Heart left ventricle (tissue), 13 donors: ENCODE results near the gene ADTRP.

Experiments
- POLR2A ChIP-seq, 2 donors: fragments of 450-650 bp; IDR thresholded peaks; one replicate each; pipeline ENCODE4 v1.6.1; 2017; ENCODE audit warnings: antibody characterized with exemption in 2 of 2, mild to moderate bottlenecking in 2 of 2, moderate library complexity in 2 of 2
- TF ChIP-seq, protein P1 (sequence below), 12 donors: fragments of 200-600 bp; sonication (generic) in 4 of 12; IDR thresholded peaks; one replicate each; pipeline versions ENCODE4 v1.5.0 to v1.8.0; 2018 to 2022; ENCODE audit warnings: antibody characterized with exemption in 12 of 12, mild to moderate bottlenecking in 5 of 12
- donor health status: ischemic (EF 13 %, LVEDD 7.1; RV severe dilation, severe dysfunction).
- donor health status: DM: no; HTN: yes; CAD: no.
- donor health status: DM: no; HTN: no; CAD: no.
- donor health status: ischemic (EF 25% LVEDD 6.9; RV normal size, moderate dysfunction).
- donor health status: ischemic (EF 25% LVEDD 5.7; RV mildly dilated, moderate dysfunction).
- donor health status: ischemic (EF 35%, LVEDD 5.7; RV mildly dilated, moderate dysfunction).
- donor health status: nonischemic (EF 11% LVEDD 7.7; RV severe dilation, severe dysfunction).
- donor health status: DM: yes; HTN: yes; CAD: no.
- donor health status: PGD.
- donor health status: ischemic (EF 29% LVEDD 5.4; RV normal size, mild dysfunction).
- donor health status: nonischemic (EF 23%, LVEDD 6.1; RV moderate dilation, normal function).

DNA sequence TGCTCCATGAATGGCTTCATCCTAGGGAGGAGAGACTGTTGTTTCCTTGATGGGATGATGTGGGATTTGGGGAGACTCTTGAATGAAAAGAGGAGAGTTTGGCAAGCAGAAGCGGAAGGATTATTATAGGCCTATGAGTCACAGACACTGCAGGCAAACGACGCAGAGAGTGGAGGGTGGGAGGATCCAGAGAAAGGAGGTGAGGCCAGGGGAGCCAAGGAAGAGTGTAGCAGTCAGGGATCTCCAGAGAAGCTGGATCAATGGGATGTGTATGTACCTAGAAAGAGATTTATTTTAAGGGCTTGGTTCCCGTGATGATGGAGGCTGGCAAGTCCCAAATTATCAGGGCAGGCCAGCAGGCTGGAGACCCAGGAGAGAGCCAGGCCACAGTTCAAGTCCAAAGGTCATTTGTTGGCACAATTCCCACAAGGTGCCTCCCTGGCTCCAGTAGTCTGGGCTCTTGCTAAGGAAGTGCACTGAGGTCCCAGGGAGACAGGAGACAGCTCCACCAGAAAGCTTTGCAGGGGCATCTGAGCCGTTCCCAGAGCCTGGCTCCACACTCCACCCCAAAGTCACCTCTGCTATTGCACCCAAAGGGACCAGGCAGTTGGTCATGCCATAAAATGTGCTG, 76.0 kb downstream of the ADTRP start:
- TF ChIP-seq, protein P1, sequence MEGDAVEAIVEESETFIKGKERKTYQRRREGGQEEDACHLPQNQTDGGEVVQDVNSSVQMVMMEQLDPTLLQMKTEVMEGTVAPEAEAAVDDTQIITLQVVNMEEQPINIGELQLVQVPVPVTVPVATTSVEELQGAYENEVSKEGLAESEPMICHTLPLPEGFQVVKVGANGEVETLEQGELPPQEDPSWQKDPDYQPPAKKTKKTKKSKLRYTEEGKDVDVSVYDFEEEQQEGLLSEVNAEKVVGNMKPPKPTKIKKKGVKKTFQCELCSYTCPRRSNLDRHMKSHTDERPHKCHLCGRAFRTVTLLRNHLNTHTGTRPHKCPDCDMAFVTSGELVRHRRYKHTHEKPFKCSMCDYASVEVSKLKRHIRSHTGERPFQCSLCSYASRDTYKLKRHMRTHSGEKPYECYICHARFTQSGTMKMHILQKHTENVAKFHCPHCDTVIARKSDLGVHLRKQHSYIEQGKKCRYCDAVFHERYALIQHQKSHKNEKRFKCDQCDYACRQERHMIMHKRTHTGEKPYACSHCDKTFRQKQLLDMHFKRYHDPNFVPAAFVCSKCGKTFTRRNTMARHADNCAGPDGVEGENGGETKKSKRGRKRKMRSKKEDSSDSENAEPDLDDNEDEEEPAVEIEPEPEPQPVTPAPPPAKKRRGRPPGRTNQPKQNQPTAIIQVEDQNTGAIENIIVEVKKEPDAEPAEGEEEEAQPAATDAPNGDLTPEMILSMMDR (IDR thresholded peaks at IDR 0.05), result no peak
- TF ChIP-seq POLR2A (IDR thresholded peaks at IDR 0.05), result no peak
